ENCODE data around the gene DDX39B.
A peak's percentile ranks its signal among the peaks of the same experiment; 100 is the strongest.
"Not testable (repeated sequence)": the region's sequence is repeated elsewhere in the genome, so short reads cannot be mapped to it uniquely, and the experiment has no call there.

DDX39B gene

DNA sequence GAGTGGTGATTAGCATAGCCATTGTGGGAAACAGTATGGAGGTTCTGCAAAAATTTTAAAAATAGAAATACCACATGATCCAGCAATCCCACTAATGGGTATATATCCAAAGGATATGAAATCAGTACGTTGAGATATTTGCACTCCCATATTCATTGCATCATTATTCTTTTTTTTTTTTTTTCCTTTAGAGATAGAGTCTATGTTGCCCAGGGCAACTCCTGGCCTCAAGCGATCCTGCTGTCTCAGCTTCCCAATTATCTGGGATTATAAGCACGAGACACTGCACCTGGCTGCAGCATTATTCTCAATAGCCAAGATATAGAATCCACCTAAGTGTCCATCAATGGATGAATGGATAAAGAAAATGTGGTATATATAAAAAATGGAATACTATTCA, 20.0 kb downstream of the DDX39B start:
- H3K9me3 ChIP-seq (ENCODE audit: severe bottlenecking): no peaks in the 10 kb centered on the region
- no peak overlapping the region for H3K4me3 ChIP-seq (ENCODE audit: low read depth, low read length)
- no peaks in the 10 kb centered on the region for H3K36me3 ChIP-seq
- DNase-seq: no peak
- no peak overlapping the region for H3K27ac ChIP-seq
- TF ChIP-seq, protein P1, sequence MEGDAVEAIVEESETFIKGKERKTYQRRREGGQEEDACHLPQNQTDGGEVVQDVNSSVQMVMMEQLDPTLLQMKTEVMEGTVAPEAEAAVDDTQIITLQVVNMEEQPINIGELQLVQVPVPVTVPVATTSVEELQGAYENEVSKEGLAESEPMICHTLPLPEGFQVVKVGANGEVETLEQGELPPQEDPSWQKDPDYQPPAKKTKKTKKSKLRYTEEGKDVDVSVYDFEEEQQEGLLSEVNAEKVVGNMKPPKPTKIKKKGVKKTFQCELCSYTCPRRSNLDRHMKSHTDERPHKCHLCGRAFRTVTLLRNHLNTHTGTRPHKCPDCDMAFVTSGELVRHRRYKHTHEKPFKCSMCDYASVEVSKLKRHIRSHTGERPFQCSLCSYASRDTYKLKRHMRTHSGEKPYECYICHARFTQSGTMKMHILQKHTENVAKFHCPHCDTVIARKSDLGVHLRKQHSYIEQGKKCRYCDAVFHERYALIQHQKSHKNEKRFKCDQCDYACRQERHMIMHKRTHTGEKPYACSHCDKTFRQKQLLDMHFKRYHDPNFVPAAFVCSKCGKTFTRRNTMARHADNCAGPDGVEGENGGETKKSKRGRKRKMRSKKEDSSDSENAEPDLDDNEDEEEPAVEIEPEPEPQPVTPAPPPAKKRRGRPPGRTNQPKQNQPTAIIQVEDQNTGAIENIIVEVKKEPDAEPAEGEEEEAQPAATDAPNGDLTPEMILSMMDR (IDR thresholded peaks at IDR 0.05; ENCODE audit: low read depth, low read length): no peak
- H3K27me3 ChIP-seq (ENCODE audit: insufficient read depth, low read depth, severe bottlenecking): no peaks in the 10 kb centered on the region

DNA sequence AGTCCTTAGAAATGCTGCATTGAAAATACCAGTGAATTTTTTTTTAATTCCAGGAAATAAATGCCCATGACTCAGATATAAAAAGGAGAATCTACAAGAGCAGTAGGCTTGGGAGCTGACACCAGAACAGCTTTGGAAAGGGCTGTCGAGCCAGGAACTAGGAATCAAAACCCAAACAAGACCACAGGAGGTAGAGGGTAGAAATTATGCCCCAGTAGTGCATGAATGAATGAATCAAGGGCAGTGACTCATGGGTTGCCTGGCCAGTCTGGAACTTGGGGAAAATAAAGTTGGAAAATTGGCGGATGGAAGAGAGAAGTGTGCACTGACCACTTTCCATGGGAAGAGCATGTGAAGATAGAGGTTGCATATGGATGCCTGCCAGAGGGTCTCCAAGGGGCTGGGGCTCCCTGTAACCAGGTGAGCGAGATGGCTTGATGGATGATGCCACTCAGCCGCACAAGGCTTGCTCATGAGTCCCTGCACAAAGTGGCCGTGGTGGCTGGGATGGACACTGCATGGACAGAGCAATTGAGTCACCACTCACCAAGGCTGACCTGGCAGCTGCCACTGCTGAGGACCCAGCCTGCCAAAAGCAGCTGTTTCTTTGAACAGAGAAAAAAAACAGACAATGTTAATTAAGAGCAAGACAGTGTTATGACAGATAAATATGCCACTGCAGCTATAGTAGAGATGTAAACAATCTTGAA, 28.2 kb downstream of the DDX39B start:
- no peak for DNase-seq
- TF ChIP-seq, protein P1 (IDR thresholded peaks at IDR 0.05; ENCODE audit: low read depth, low read length): no peak
- Histone ChIP-seq H3K27ac (no peak overlapping the region), H3K9me3 (ENCODE audit: severe bottlenecking) (no peaks in the 10 kb centered on the region), H3K27me3 (ENCODE audit: insufficient read depth, low read depth, severe bottlenecking) (no peaks in the 10 kb centered on the region), H3K4me3 (ENCODE audit: low read depth, low read length) (no peak overlapping the region), H3K36me3 (peaks cover 8% of the 10 kb centered on the region; the same call in 1 of the 2 replicates)

DNA sequence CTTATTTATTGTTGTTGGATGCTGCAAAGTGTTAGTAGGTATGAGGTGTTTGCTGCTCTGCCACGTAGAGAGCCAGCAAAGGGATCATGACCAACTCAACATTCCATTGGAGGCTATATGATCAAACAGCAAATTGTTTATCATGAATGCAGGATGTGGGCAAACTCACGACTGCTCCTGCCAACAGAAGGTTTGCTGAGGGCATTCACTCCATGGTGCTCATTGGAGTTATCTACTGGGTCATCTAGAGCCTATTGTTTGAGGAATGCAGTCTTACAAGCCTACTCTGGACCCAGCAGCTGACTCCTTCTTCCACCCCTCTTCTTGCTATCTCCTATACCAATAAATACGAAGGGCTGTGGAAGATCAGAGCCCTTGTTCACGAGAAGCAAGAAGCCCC, 31.8 kb downstream of the DDX39B start:
- no peak overlapping the region for H3K27ac ChIP-seq
- no peak overlapping the region for H3K4me3 ChIP-seq (ENCODE audit: low read depth, low read length)
- H3K9me3 ChIP-seq (ENCODE audit: severe bottlenecking): no peaks in the 10 kb centered on the region
- no peaks in the 10 kb centered on the region for H3K27me3 ChIP-seq (ENCODE audit: insufficient read depth, low read depth, severe bottlenecking)
- DNase-seq: no peak
- peaks cover 22% of the 10 kb centered on the region for H3K36me3 ChIP-seq
- TF ChIP-seq, protein P1 (IDR thresholded peaks at IDR 0.05; ENCODE audit: low read depth, low read length): no peak

DNA sequence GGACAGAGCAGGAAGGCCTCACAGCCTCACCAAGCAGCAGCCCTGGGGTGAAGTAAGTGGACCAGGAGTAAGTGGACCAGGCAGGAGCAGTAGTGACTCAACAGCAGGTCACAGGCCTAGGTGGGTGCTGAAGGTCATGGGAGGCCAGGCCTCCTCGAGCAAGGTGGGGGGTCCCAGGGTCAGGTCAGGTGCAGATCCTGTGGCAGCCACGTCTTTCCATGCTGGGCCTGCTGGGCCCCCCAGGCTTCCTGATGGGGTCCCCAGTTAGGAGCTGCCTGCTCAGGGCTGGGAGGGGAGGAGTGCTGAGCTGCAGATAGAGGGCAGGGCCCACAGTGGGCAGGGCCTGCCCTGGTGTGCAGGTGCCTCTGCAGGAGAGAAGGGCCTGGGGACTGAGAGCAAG, 32.8 kb downstream of the DDX39B start:
- H3K4me3 ChIP-seq (ENCODE audit: low read depth, low read length); DNase-seq; H3K27ac ChIP-seq; H3K27me3 ChIP-seq (ENCODE audit: insufficient read depth, low read depth, severe bottlenecking); H3K9me3 ChIP-seq (ENCODE audit: severe bottlenecking): not testable (repeated sequence)
- H3K36me3 ChIP-seq: peaks cover 22% of the 10 kb centered on the region

DNA sequence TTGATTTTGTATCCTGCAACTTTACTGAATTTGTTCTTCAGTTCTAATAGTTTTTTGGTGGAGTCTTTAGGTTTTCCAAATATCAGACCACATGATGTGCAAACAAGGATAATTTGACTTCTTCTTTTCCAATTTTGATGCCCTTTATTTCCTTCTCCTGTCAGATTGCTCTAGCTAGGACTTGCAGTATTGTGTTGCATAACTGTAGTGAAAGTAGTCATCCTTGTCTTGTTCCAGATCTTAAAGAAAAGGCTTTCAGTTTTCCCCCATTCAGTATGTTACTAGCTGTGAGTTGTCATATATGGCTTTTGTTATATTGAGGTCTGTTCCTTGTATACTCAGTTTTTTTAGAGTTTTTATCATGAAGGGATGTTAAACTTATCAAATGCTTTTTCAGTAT, 39.2 kb downstream of the DDX39B start:
- Histone ChIP-seq H3K27me3 (ENCODE audit: insufficient read depth, low read depth, severe bottlenecking) (no peaks in the 10 kb centered on the region), H3K27ac (no peak overlapping the region), H3K36me3 (peaks cover 10% of the 10 kb centered on the region), H3K9me3 (ENCODE audit: severe bottlenecking) (no peaks in the 10 kb centered on the region), H3K4me3 (ENCODE audit: low read depth, low read length) (no peak overlapping the region)
- TF ChIP-seq, protein P1 (IDR thresholded peaks at IDR 0.05; ENCODE audit: low read depth, low read length): no peak
- no peak for DNase-seq

DNA sequence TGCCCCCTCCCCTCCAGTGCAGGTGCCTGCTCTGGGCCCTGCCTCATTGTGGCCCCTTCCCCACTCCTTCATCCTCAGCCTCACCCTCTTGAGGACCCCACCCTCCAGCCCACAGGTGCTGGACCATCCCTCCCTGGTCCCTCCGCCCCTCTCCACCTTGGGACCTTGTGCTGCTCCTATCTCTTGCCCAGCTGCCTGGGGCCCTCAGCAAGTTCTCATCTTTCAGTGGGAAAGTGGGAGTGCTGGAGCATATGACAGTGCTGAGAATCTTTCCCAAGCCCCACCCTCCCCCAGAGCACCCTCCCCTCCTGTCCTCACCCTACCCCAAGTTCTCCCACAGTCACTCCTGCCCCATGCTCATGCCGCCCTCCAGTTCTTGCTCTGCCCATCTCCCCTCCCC, 42.2 kb downstream of the DDX39B start:
- DNase-seq; H3K36me3 ChIP-seq; H3K27ac ChIP-seq; H3K27me3 ChIP-seq (ENCODE audit: insufficient read depth, low read depth, severe bottlenecking); H3K9me3 ChIP-seq (ENCODE audit: severe bottlenecking); H3K4me3 ChIP-seq (ENCODE audit: low read depth, low read length): not testable (repeated sequence)

DNA sequence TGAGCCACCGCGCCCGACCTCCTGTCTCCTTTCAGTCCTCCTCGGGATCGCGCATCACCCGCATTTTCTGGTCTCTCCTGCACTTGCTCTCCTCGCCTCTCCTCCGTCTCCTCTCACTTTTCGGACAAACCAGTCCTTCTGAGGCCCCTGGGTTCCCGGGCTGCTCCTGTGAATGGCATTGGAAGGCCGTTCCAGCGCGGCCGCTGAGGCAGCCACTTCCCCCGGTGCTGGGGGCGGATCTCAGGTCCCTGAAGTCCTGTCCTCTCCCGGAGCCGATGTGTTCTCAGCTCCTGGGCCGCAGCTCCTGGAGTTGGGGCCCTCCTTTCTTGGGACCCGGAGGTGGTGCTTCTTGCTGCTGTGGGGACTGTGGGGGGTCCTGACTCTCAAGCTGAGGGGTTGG, 43.1 kb downstream of the DDX39B start:
- peaks cover 2% of the 10 kb centered on the region for H3K27me3 ChIP-seq (ENCODE audit: insufficient read depth, low read depth, severe bottlenecking)
- no peak for DNase-seq
- H3K36me3 ChIP-seq: no peaks in the 10 kb centered on the region
- H3K27ac ChIP-seq: no peak overlapping the region
- H3K4me3 ChIP-seq (ENCODE audit: low read depth, low read length): peak overlapping the region; percentile 53
- H3K9me3 ChIP-seq (ENCODE audit: severe bottlenecking): no peaks in the 10 kb centered on the region
- TF ChIP-seq, protein P1 (IDR thresholded peaks at IDR 0.05; ENCODE audit: low read depth, low read length): no peak

All from WERI-Rb-1 (cell line).